Ectodermal cell (in vitro differentiated cells): ENCODE results near the gene FARP2.
"Not testable (repeated sequence)": the region's sequence is repeated elsewhere in the genome, so short reads cannot be mapped to it uniquely, and the experiment has no call there.

Experiments
- H3K27ac ChIP-seq: 2 replicates; pipeline ENCODE4 v1.7.0; 2013; ENCODE audit warnings: mild to moderate bottlenecking, low read depth, low read length; ENCODE audit not compliant: insufficient read depth, poor library complexity, severe bottlenecking
- H3K27me3 ChIP-seq: 2 replicates; pipeline ENCODE4 v1.7.0; 2013; ENCODE audit warnings: mild to moderate bottlenecking, low read length; ENCODE audit not compliant: insufficient read depth, control insufficient read depth, poor library complexity, severe bottlenecking
- H3K36me3 ChIP-seq: one replicate; pipeline ENCODE4 v1.7.0; 2013; ENCODE audit warnings: low read length; ENCODE audit not compliant: control insufficient read depth, insufficient read depth
- H3K4me1 ChIP-seq: one replicate; pipeline ENCODE4 v1.7.0; 2013; ENCODE audit warnings: low read length; ENCODE audit not compliant: control insufficient read depth, insufficient read depth
- H3K4me3 ChIP-seq: 2 replicates; pipeline ENCODE4 v1.7.0; 2013; ENCODE audit warnings: low read depth, low read length, control low read depth; ENCODE audit not compliant: insufficient read depth
- H3K9me3 ChIP-seq: 2 replicates; pipeline ENCODE4 v1.7.0; 2013; ENCODE audit warnings: mild to moderate bottlenecking, low read length, moderate library complexity; ENCODE audit not compliant: control insufficient read depth
- WGBS, 2 experiments: methylation state at CpG; one replicate each; pipeline ENCODE4 v1.1.7; 2013; ENCODE audit warnings: missing lambda C conversion rate in 2 of 2; 5-methylcytosine and 5-hydroxymethylcytosine counted together

The FARP2 gene

DNA sequence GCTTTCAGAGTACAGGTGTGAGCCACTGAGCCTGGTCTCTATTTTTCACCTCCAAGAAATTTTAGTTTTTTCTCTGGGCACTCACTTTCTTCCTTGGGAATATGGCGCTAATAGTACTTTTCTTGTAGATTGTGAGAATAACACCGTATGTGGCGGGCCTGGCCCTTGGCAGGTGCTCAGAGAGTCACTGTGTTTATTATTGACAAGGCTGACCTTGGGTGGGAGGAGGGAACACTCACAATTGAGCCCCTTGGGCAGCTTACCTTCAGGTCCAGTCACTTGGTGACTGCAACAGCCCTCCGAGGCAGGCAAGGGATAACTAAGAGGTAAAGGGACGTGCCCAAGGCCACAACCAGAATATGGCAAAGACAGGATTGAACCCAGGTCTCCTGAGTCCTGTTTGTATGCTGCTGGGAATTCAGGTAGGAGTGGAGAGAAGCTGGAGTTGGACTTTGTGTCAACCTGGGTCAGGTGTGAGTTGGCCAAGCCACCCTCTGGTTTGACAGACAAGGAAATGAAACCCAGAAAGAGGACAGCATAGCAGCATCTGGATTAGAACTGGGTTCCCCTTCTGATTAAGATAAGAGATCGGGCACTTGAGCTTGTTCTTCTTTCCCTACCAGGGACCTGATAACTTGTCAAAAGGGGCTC lies 155.1 kb downstream of the FARP2 start:
- Histone ChIP-seq H3K4me3 (no peak overlapping the region), H3K27ac (no peak overlapping the region), H3K4me1 (peaks cover 4% of the 10 kb centered on the region), H3K36me3 (no peaks in the 10 kb centered on the region), H3K27me3 (peaks cover 9% of the 10 kb centered on the region), H3K9me3 (no peaks in the 10 kb centered on the region)
- 95 to 97% methylated on average over 6 of the region's 6 CpGs for WGBS, 2 experiments

DNA sequence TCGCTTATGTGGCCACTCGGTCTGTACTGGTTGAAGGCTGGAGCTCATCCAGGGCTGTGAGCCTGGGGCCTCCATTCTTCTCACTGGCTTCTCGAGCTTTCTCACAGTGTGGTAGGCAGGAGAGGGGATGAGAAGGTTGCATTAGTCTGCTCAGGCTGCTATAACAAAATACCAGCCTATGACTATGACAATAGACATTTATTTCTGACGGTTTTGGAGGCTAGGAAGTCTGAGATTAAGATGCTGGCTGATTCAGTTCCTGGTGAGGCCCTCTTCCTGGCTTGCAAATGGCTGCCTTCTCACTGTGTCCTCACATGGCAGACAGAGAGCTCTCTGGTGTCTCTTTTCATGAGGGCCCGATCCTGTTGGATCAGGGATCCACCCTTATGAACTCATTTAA lies 158.5 kb downstream of the FARP2 start:
- WGBS, 2 experiments = 95 to 96% methylated on average over 4 to 5 of the region's 5 CpGs
- Histone ChIP-seq H3K27me3 (peaks cover 2% of the 10 kb centered on the region), H3K4me1 (no peaks in the 10 kb centered on the region), H3K27ac (no peak overlapping the region), H3K36me3 (no peaks in the 10 kb centered on the region), H3K9me3 (no peaks in the 10 kb centered on the region), H3K4me3 (no peak overlapping the region)

DNA sequence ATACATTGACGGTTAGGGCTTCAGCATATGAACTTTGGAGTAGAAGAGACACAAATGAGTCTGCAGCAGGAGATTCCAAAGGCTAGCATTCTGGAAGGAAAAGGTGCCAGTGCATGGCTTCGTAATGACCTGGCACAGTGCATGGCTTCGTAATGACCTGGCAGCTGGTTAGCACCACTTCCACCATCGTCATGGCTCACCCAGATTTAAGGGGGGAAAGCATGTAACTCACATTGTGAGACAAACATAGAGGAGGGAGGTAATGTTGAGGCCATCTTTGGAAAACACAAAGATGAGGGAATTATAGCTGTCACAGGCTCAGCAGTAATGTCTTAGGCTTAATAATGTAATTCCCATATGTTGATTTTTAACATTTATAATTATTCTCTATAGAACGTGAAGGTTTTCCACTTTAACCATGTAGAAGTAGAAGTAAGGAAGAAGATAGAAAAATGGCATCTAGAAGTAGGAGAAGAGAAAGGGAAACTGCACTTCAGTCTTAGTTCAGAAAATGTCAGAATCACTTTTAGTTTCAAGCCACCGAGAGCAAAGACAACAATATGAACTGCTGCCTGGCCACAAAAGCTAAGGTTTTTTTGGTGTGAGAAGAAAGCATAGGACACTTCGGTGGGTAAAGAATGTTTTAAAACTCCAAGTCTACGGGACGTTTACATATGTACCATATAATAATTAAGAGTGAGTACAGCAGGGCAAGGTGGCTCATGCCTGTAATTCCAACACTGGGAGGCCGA lies 159.1 kb downstream of the FARP2 start:
- no peak overlapping the region for H3K27ac ChIP-seq
- WGBS, 2 experiments = 94 to 95% methylated on average over 9 to 10 of the region's 10 CpGs
- H3K36me3 ChIP-seq = no peaks in the 10 kb centered on the region
- no peaks in the 10 kb centered on the region for H3K4me1 ChIP-seq
- no peaks in the 10 kb centered on the region for H3K9me3 ChIP-seq
- no peak overlapping the region for H3K4me3 ChIP-seq
- no peaks in the 10 kb centered on the region for H3K27me3 ChIP-seq

DNA sequence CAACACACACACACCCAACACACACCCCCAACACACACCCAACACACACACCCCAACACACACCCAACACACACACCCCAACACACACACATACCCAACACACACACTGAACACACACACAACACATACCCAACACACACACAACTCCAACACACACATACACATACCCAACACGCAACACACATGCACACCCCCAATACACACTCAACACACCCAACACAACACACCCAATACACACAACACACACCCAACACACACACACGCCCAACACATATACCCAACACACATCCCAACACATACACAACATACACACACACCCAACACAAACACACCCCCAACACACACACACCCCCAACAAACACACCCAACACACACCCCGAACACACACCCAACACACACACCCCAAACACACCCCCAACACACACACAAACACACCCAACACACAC lies 160.5 kb downstream of the FARP2 start:
- H3K4me3 ChIP-seq = no peak overlapping the region
- H3K9me3 ChIP-seq = no peaks in the 10 kb centered on the region
- no peak overlapping the region for H3K27ac ChIP-seq
- 92 to 96% methylated on average over 3 of the region's 3 CpGs for WGBS, 2 experiments
- no peaks in the 10 kb centered on the region for H3K36me3 ChIP-seq
- no peaks in the 10 kb centered on the region for H3K27me3 ChIP-seq
- H3K4me1 ChIP-seq = no peaks in the 10 kb centered on the region

DNA sequence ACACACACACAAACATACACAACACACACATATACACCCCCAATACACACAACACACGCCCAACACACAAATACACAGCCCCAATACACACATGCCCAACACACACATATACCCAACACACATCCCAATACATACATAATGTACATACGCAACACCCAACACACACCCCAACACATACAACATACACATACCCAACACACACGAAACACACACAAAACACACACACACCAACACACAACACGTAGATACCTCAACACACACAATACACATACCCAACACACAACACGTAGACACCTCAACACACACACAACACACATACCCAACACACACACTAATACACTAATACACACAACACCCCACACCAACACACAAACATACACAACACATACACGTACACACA lies 161.2 kb downstream of the FARP2 start:
- Histone ChIP-seq H3K4me1 (no peaks in the 10 kb centered on the region), H3K36me3 (no peaks in the 10 kb centered on the region), H3K27me3 (no peaks in the 10 kb centered on the region), H3K9me3 (no peaks in the 10 kb centered on the region), H3K27ac (no peak overlapping the region), H3K4me3 (no peak overlapping the region)
- 88 to 90% methylated on average over 6 of the region's 6 CpGs for WGBS, 2 experiments

DNA sequence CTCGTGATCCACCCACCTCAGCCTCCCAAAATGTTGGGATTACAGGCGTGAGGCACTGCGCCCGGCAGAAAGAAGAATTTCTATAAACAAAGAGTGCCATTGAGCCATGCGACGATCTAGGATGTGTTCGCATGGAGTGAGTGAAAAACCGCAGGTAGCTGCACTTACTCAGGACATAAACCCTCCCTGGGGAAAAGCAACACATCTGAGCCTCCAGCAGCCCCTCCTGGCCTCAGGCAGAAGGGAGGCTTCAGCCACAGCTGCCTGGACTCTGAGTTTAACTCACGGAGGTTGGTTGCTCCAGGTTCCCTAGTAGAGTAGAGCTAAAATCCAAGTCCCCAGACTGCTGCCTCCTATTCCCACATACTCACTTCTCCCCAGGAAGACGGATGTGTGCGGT lies 163.6 kb downstream of the FARP2 start:
- no peaks in the 10 kb centered on the region for H3K27me3 ChIP-seq
- WGBS, 2 experiments = 90% methylated on average over 10 to 11 of the region's 11 CpGs

DNA sequence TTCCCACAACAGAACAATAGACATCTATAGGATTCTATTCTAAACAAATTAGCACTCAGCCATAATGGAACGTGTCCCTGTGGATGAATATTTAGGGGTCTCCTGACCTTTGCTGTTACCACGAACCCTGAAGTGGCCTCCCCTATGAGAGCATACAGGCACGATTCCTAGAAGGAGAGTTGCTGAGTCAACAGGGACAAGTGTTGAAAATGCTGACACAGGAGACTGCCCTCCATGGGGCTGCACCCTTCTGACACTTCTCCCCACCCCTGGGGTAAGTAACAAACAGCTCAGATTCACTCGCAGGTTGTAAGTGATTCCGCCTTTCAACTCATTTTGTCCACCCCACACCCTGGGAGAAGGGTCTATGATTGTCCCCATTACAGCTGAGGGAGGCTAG lies 166.4 kb downstream of the FARP2 start:
- Histone ChIP-seq H3K9me3 (no peaks in the 10 kb centered on the region), H3K27ac (no peak overlapping the region), H3K36me3 (no peaks in the 10 kb centered on the region), H3K27me3 (no peaks in the 10 kb centered on the region), H3K4me1 (no peaks in the 10 kb centered on the region), H3K4me3 (no peak overlapping the region)
- 67 to 73% methylated on average over 5 of the region's 5 CpGs for WGBS, 2 experiments

More for the DNA sequence above, 163.6 kb downstream of the FARP2 start:
- Histone ChIP-seq H3K36me3 (no peaks in the 10 kb centered on the region), H3K27ac (no peak overlapping the region), H3K4me3 (no peak overlapping the region), H3K9me3 (no peaks in the 10 kb centered on the region), H3K4me1 (no peaks in the 10 kb centered on the region)

DNA sequence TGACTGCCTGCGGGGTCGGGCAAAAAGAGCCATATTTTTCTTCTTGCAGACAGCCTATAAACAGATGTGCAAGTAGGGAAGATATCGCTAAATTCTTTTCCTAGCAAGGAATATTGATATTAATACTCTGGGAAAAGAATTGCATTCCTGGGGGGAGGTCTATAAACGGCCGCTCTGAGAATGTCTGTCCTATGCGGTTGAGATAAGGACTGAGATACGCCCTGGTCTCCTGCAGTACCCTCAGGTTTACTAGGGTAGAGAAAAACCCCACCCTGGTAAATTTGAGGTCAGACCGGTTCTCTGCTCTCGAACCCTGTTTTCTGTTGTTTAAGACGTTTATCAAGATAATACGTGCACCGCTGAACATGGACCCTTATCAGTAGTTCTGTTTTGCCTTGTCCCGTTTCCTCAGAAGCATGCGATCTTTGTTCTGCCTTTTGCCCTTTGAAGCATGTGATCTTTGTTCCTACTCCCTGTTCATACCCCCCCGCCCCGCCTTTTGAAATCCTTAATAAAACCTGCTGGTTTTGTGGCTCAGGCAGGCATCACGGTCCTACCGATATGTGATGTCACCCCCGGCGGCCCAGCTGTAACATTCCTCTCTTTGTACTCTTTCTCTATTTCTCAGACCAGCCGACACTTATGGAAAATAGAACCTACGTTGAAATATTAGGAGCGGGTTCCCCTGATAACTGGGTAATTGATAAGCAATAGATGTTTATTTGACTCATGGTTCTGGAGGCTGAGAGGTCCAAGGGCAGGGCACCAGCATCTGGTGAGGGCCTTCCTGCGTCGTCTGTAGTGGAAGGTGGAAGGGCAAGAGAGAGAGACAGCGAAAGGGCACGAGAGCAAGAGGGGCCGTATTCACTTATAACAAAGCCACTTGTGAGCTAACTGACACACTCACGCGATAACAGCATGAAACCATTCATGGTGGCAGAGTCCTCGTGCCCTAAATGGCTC lies 170.0 kb downstream of the FARP2 start:
- H3K4me3 ChIP-seq, H3K4me1 ChIP-seq, H3K9me3 ChIP-seq, H3K27me3 ChIP-seq, H3K36me3 ChIP-seq, H3K27ac ChIP-seq: not testable (repeated sequence)
- WGBS, 2 experiments = 90 to 91% methylated on average over 30 to 31 of the region's 31 CpGs

DNA sequence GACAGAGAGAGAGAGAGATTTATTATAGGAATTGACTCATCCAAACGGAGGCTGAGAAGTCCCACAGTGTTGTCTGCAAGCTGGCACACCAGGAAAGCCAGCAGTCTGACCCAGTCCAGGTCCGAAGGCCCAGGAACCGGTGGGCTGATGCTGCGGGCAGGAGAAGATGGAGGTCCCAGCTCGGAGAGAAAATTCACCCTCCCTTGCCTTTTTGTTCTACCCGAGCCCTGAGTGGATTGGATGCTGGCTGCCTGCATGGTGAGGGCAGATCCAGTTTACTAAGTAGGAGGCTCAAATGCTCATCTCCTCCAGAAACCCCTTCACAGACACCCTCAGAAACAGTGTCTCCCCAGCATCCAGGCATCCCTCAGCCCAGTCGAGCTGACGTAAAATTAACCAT lies 174.5 kb downstream of the FARP2 start:
- WGBS, 2 experiments = 87 to 89% methylated on average over 8 of the region's 8 CpGs
- Histone ChIP-seq H3K4me1 (no peaks in the 10 kb centered on the region), H3K27ac (no peak overlapping the region), H3K9me3 (no peaks in the 10 kb centered on the region), H3K36me3 (no peaks in the 10 kb centered on the region), H3K4me3 (no peak overlapping the region), H3K27me3 (no peaks in the 10 kb centered on the region)
